ENCODE measurements around the gene PRR23E.

Gene PRR23E

DNA sequence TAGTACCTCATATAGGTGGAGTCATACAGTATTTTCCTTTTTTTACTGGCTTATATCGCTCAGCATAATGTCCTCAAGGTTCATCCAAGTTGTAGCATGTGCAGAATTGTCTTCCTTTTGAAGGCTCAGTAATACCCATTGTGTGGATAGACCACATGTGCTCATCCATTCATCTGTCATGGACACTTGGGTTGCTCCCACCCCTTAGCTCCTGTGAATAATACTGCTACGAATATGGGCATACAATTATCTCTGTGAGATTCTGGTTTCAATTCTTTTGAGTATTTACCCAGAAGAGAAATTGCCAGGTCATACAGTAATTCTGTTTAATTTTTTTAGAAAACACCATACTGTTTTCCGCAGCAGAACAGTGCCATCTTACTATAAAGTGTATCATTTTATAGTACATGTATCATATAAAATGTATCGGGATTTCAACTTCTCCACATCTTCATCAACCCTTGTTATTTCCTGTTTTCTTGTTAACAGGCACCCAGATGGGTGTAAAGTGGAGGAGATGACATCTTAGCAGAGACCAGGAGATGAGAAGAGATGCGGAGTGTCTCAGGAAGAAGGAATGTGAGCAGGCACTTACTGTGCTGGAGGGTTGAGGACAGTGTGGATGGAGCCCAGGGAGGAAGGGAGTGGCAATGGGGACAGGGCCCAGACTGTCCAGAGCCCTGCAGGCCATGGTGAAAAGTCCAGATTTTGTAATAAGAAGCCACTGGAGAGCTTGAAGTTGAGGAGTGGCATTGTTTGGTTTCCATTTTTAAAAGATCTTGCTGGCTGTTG is 27.0 kb upstream of the PRR23E start:
- no peak for DNase-seq

DNA sequence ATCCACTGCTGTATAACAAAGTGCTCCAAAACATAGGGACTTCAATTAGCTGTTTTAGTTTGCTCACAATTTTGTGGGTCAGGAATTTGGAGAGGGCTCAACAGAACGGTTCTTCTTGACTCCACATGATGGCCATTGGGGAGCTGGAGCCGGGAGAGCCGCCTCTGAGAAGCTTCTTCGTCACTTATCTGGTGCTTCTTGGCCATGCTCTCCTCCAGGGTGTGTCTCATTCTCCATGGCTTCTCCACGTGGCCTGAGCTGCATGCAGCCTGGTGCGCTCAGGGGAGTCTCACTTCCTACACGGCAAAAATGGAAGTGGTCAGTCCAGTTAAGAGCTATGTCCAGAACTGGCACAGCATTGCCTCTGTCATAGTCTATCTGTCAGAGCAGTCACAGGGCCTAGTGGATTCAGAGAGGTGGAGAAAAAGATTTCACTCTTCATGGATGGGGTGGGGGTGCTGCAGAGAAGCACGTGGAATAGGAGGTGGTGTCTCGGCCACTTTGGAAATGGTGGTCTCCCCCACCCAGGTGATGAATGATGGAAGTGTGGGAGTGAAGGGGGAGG is 26.3 kb upstream of the PRR23E start:
- no peak for DNase-seq

DNA sequence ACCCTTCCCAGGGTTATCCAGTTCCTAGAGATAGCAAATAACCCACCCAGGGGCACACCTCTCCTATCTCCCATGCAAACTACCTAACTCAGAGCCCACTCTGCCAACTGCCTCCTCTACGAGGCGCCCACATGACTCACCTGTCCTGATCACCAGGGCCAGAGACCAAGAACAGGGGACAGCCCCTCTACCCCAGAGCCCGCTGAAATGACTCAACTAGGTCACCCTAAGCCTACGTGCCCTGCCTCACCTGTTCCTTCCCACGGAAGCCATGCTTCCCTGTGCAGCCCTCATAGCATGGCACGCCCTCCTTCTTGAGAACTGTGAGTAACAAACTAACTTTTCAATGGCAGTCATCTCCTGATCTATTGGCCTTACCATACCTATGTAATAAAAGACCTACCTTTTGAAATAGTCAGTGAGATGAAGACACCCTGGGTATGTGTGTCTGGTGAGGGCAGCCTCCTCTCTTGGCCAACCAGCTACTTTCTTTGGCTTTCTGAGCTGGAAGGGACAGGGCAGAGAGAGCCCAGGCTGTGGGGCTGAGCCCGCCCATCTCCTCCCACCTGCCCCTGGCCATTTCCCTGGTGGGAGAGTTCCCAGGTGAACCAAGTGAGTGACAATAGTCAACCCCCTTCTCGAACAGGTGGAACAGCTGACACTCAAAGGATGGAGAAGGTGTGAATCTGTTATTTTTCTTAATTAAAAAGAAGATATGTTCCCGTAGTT is 25.5 kb upstream of the PRR23E start:
- no peak for DNase-seq

DNA sequence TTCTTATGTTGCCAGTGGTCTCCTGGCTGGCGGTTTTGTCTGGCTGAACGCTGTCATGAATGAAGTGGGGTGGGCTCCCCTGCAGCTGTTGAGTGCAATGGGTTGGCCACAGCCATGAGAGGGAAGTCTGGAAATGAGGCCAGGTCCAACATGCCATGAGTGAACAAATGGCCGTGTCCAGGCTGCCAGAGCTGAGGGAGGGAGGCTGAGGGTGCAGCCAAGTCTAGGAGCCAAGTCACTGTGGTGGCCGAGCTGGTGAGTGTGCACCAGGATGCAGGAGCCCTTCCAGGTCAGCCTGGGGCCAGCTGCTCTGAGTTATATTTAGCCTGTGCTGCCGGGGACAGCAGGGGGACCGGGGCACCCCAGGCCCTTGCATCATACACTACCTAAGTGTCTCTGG is 24.7 kb upstream of the PRR23E start:
- no peak for DNase-seq

DNA sequence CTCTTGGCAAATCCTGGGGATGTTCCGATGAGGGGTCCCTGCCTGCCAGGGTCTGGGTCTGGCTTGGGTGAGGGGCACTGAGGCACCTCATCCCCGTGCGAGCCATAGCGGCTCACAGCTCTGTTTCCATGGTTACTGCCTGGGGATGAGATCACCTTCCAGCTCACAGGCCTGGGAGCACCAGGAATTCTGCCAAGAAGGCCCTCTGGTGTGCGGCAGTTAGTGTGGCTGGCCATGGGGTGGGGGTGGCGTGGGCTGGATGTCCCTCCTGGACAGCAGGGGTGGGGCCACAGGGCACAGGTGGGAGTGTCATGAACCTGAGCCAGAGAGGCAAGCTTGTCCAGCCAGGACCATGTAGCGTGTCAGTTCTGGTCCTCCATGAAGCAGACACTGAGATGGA is 22.1 kb upstream of the PRR23E start:
- DNase-seq: no peak

DNA sequence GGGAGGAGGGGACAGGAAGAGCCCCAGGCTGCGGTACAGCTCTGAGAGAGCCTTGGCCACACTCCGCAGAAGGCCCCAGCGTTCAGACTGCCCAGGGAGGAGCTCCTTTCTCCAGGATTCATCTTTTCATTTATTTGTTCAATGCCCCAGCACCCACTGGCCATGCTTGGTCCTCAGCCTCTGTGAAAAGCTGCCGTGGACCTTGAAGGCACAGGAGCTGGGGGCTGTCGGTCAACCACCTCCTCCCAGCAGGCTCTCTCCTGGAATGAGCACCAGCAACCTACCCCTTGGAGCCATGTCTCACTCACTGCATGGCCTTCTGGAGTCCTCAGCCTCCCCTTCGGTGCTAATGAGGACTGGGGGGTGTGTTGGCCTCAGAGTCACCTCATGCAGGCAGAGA is 21.6 kb upstream of the PRR23E start:
- no peak for DNase-seq

DNA sequence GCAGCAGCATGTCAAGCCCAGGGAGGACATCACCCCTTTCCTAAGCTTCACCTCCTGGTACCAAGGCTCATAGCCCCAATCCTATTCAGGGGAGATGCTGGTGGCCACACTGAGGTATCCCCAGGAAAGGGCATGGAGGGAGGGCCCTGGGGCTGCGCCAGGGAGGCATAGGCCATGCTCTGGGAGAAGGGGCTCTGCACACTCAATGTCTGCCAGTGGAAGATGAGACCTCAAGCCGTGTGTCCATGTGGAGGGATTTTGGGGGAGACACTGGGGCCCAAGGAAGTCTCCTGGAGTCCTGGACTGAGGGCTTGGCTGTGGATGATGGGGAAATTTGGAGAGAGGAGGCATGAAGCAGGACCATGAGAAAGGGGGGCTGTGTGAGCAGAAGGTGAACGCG is 21.2 kb upstream of the PRR23E start:
- DNase-seq: no peak

GRCh38 chr3:127172211-127172610 is 20.7 kb upstream of the PRR23E start:
- no peak for DNase-seq

DNA sequence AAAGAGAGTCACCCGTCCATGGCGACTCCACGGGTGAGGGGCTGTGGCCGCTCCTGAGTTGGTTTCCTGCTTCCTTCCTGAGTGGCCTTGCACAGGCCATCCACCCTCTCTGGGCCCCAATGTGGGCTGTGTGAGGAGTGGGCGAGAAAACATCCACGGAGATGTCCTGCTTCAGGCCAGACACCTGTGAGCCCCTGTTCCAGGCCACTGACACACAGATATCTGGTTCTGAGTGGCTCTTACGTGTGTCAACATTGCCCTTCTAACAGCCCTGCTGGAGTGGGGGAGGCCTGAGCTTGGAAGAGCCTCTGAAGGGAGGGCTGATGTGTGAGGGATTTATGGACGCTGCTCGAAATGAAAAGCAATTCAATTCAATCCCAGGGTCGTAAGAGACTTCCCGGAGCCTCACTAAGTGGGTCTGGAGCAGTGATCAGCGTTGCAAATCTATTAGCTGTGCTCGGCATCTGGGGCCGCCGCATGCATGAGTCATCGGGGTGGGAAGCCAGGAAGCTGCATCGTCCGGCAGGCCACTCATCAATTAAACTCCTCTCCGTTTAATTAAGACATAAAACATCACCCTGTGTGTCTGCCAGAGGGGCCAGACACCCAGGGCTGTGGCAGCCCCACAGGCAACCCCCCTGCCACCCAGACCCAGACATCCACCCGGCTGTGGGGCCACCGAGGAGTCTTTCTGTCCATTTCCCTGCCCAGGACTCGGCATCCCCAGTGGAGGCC is 20.0 kb upstream of the PRR23E start:
- no peak for DNase-seq

DNA sequence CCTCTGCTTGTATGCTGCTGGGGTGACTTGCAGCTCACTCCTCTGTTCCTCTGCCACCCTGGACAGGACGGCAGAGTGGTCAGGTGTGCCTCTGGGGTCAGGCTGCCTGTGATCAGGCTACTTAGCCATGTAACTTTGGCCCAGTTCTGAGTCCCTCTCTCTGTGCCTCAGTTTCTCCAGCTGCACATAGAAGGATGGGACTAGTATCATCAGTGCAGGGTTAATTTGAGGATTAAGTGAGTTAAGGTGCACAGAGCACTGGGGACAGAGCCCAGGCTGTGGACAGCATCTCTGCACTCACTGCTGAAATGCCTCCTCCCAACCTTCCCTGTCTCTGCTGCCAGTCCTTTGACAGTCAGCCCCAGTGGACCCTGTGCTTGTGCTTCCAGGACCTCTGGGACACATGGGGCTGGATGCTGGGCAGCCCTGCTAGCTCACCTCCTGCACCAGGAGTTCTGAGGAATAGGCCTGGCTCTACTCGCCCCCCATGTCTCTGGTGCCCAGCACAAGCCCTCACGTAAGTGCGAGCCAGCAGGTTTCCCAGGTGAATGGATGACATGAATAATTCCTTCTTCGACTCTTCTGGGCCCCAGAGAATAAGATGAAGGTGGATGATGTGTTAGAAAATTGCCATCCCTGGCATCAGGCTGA is 19.3 kb upstream of the PRR23E start:
- no peak for DNase-seq

DNA sequence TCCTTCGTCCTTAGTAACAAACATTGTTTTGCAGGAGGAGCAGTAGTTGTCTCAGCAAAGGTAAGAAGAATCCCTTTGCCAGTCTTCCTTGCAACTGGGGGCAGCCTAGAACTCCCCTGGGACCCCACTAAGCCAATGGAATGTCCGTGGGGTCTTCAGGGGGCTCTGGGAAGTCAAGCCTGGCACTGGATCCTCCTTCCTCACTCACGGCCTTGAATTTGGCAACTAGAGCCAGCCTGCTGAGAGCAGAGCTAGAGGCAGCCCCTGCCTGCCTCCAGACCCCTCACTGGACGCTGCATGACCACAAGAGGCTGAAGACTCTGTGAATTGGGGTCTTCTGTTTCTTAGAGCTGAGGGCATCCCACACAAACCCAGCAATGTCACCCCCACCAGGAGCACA is 18.6 kb upstream of the PRR23E start:
- no peak for DNase-seq

- DNase-seq: no peak
These were observed 18.2 kb upstream of the PRR23E start for GRCh38 chr3:127174715-127175140.

DNA sequence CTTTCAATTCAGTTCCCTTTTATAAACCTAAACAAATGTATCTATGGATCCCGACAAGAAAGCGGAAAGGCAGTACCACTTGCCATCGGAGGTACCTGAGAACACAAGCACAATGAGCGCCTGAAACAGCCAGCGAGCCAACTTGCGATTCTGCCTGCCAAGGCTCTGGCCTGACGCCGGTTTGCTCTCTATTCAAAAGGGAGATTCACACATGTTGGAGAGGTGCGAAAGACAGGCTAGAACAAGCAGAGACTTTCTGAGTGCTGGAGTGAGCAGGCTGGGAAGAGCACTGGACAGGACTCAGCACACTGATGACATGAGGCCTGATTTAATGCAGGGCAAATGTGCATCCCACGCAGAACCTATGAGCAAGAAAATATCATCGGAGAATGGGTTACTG is 17.7 kb upstream of the PRR23E start:
- DNase-seq: no peak

- DNase-seq: no peak
These were observed 15.7 kb upstream of the PRR23E start for GRCh38 chr3:127177226-127177625.

DNA sequence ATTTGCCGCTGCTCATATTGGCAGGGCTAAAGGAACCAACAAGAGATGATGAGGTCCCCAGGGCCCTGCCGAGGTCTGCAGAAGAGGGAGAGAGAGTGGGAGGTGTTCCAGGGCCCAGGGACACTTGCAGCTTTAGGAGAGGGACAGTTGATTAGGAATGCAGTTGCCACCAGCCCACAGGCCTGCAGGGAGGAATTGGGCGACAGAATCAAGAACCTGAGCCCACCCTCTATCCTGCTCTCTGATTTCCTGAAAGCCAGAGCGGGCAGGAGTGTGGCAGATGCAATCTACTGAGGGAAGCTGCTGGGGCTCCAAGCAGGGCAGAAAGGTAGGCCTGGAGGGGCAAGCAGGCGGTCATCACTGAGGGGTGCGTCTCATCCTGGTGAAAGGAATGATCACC is 12.1 kb upstream of the PRR23E start:
- DNase-seq: no peak

DNA sequence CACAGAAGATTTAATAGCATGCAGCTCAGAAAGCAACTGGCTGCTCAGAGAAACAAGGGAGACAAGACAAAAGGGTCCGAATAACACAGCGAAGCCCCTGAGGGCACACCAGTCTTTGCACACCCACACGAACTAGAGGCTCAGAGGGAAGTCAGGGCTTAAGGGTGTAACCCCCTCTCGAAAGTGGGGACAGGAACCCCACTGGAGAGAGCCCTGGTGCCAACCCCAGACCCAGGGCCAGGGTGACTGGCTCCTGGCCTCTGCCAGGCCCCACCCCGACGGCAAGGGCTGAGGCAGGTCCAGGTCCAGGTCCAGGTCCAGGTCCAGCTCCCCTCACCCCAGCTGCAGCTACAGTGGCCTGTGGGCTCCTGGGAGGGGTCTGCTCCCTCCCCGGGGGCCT is 10.5 kb upstream of the PRR23E start:
- no peak for DNase-seq

- no peak for DNase-seq
These were observed 9.8 kb upstream of the PRR23E start for GRCh38 chr3:127182848-127183714.

- no peak for DNase-seq
These were observed 8.7 kb upstream of the PRR23E start for GRCh38 chr3:127183931-127184869.

- no peak for DNase-seq
These were observed 8.1 kb upstream of the PRR23E start for GRCh38 chr3:127184870-127185216.

GRCh38 chr3:127185268-127185667 is 7.7 kb upstream of the PRR23E start:
- no peak for DNase-seq
